ENCODE measurements around the gene MMP20. TPM values are rescaled to one million over a fixed set of nuclear protein-coding genes. Genes with fewer than 3 reads are reported as not detected.

Gene MMP20
- total RNA-seq, 1 experiment from 2014 or later = 0.30 TPM

- Histone ChIP-seq H3K79me2 (ENCODE audit: insufficient read depth, low read length) (no peaks in the 10 kb centered on the region), H4K20me1 (ENCODE audit: insufficient read depth) (no peaks in the 10 kb centered on the region), H3K9me2 (ENCODE audit: insufficient read depth) (no peaks in the 10 kb centered on the region), H3K4me3 (replicated peaks in 1 of 2; ENCODE audit: low read depth in 1 of 2, low read length in 2 of 2) (no peak overlapping the region), H3K27ac (ENCODE audit: low read depth, low read length) (no peak overlapping the region), H3K9me3 (ENCODE audit: control insufficient read depth in 1 of 2, insufficient read depth in 1 of 2, low read depth in 1 of 2, low read length in 2 of 2) (no peaks in the 10 kb centered on the region), H3K9ac (ENCODE audit: low read length) (no peak overlapping the region), H3K4me1 (ENCODE audit: control insufficient read depth in 1 of 2, insufficient read depth in 2 of 2, low read length in 2 of 2) (peaks cover 18 to 62% of the 10 kb centered on the region in 2 experiments), H3K36me3 (ENCODE audit: control insufficient read depth in 1 of 2, insufficient read depth in 2 of 2, low read length in 2 of 2) (no peaks in the 10 kb centered on the region), H3K27me3 (ENCODE audit: insufficient read depth, low read length) (no peaks in the 10 kb centered on the region), H2AFZ (ENCODE audit: low read depth, low read length, poor library complexity, severe bottlenecking) (peak overlapping the region; percentile 91), H3K4me2 (ENCODE audit: low read length) (no peak overlapping the region)
- intact Hi-C loops (cut with micrococcal nuclease) = loop anchor here (5.0 kb wide), 3 partner anchors 247 to 1157 kb away; no protein-coding TSS in a partner anchor
- POLR2A ChIA-PET = no interaction called here
- TF ChIP-seq ZNF274 (IDR thresholded peaks at IDR 0.05; ENCODE audit: low read depth, low read length) (no peak), CTCF (IDR thresholded peaks at IDR 0.05 in 2 of 3, conservative IDR thresholded peaks at IDR 0.05 in 1 of 3; ENCODE audit: borderline replicate concordance in 1 of 3, insufficient read depth in 1 of 3, low read depth in 2 of 3, low read length in 2 of 3) (peak; percentile 36 to 47 (median 46); a peak in 3 of 6 replicates), ELF1 (IDR thresholded peaks at IDR 0.05; ENCODE audit: borderline replicate concordance, low read depth) (no peak), RAD21 (IDR thresholded peaks at IDR 0.05; ENCODE audit: low read depth) (peak; percentile 63), ZFX (IDR thresholded peaks at IDR 0.05) (no peak)
- RAD21 ChIA-PET (ENCODE audit: low non-redundant PET in 1 of 2, low total read pairs in 2 of 2, uncharacterized antibody in 2 of 2, unreplicated experiment in 2 of 2) = no interaction called here
- BruUV-seq (replicated peaks) = no TSS peak
- no peak for DNase-seq (ENCODE audit: low read depth, low spot score)
- peak; percentile 44 for ATAC-seq
- CTCF ChIA-PET = interaction anchor here (0.9 to 3.7 kb wide), 8 partner anchors 53 to 752 kb away, joined by 3 to 60 read pairs (median 24); no protein-coding TSS in a partner anchor
These were observed 10.6 kb downstream of the MMP20 start for GRCh38 chr11:102614485-102614884.

- ATAC-seq = no peak
These were observed 11.1 kb downstream of the MMP20 start for GRCh38 chr11:102614031-102614430.

More at GRCh38 chr11:102614031-102614430, 11.1 kb downstream of the MMP20 start:
- H3K4me3 ChIP-seq (replicated peaks in 1 of 2; ENCODE audit: low read depth in 1 of 2, low read length in 2 of 2) = no peak overlapping the region
- POLR2A ChIA-PET = no interaction called here
- no peak overlapping the region for H3K27ac ChIP-seq (ENCODE audit: low read depth, low read length)
- no peak for TF ChIP-seq ZBTB33 (IDR thresholded peaks at IDR 0.05; ENCODE audit: extremely low read depth, insufficient replicate concordance, low read length)
- H3K9ac ChIP-seq (ENCODE audit: low read length) = no peak overlapping the region
- RAD21 ChIA-PET (ENCODE audit: low non-redundant PET in 1 of 2, low total read pairs in 2 of 2, uncharacterized antibody in 2 of 2, unreplicated experiment in 2 of 2) = interaction anchor here (0.7 to 1.8 kb wide), 2 partner anchors 224 to 272 kb away, joined by 3 to 10 read pairs; no protein-coding TSS in a partner anchor
- no peaks in the 10 kb centered on the region for H4K20me1 ChIP-seq (ENCODE audit: insufficient read depth)
- H3K9me3 ChIP-seq (ENCODE audit: control insufficient read depth in 1 of 2, insufficient read depth in 1 of 2, low read depth in 1 of 2, low read length in 2 of 2) = no peaks in the 10 kb centered on the region
- no peaks in the 10 kb centered on the region for H3K36me3 ChIP-seq (ENCODE audit: control insufficient read depth in 1 of 2, insufficient read depth in 2 of 2, low read length in 2 of 2)
- H3K27me3 ChIP-seq (ENCODE audit: insufficient read depth, low read length) = no peaks in the 10 kb centered on the region
- H2AFZ ChIP-seq (ENCODE audit: low read depth, low read length, poor library complexity, severe bottlenecking) = peak overlapping the region; percentile 91
- H3K79me2 ChIP-seq (ENCODE audit: insufficient read depth, low read length) = no peaks in the 10 kb centered on the region
- no peak overlapping the region for H3K4me2 ChIP-seq (ENCODE audit: low read length)
- H3K4me1 ChIP-seq (ENCODE audit: control insufficient read depth in 1 of 2, insufficient read depth in 2 of 2, low read length in 2 of 2) = peaks cover 21 to 67% of the 10 kb centered on the region in 2 experiments
- intact Hi-C loops (cut with micrococcal nuclease) = loop anchor here (5.0 kb wide), 3 partner anchors 247 to 1157 kb away; no protein-coding TSS in a partner anchor
- H3K9me2 ChIP-seq (ENCODE audit: insufficient read depth) = no peaks in the 10 kb centered on the region
- no peak for DNase-seq (ENCODE audit: low read depth, low spot score)
- CTCF ChIA-PET = interaction anchor here (0.9 to 3.7 kb wide), 14 partner anchors 11 to 762 kb away, joined by 3 to 60 read pairs (median 14); no protein-coding TSS in a partner anchor
- no TSS peak for BruUV-seq (replicated peaks)
